IPS-15b (cell line): Measurements from ENCODE around the gene EXOSC10.
"Not testable (repeated sequence)": the region's sequence is repeated elsewhere in the genome, so short reads cannot be mapped to it uniquely, and the experiment has no call there.

Source experiments
- H3K27me3 ChIP-seq: one replicate; pipeline ENCODE4 v1.6.1; 2013; ENCODE audit warnings: low read length; ENCODE audit not compliant: control insufficient read depth, insufficient read depth
- H3K36me3 ChIP-seq: one replicate; pipeline ENCODE4 v1.6.1; 2013; ENCODE audit warnings: low read length; ENCODE audit not compliant: control insufficient read depth, insufficient read depth
- H3K4me1 ChIP-seq: one replicate; pipeline ENCODE4 v1.6.1; 2013; ENCODE audit warnings: mild to moderate bottlenecking, low read length; ENCODE audit not compliant: control insufficient read depth, insufficient read depth
- H3K4me3 ChIP-seq: one replicate; pipeline ENCODE4 v1.5.1; 2013; ENCODE audit warnings: low read depth, low read length
- H3K9ac ChIP-seq: one replicate; pipeline ENCODE4 v1.6.1; 2013; ENCODE audit warnings: low read depth, mild to moderate bottlenecking, low read length
- H3K9me3 ChIP-seq: one replicate; pipeline ENCODE4 v1.6.1; 2013; ENCODE audit warnings: mild to moderate bottlenecking, low read length; ENCODE audit not compliant: control insufficient read depth, insufficient read depth

The EXOSC10 gene

DNA sequence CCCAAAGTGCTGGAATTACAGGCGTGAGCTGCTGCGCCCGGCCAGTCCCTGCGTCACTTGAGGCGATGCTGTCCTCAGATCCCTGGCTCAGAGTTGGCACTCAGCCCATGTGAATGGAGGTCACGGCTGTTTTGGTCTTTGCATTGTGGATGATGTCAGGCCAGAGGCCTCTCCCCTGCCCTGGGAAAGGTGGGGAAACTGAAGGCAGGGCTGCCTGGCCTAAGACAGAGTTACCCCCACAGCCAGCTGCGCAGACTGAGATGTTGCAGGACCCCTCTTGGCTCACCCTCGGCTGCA is 53.5 kb downstream of the EXOSC10 start:
- H3K4me3 ChIP-seq, result no peak overlapping the region
- H3K4me1 ChIP-seq, result no peaks in the 10 kb centered on the region
- H3K9ac ChIP-seq, result no peak overlapping the region
- no peaks in the 10 kb centered on the region for H3K36me3 ChIP-seq
- no peaks in the 10 kb centered on the region for H3K9me3 ChIP-seq
- no peaks in the 10 kb centered on the region for H3K27me3 ChIP-seq

DNA sequence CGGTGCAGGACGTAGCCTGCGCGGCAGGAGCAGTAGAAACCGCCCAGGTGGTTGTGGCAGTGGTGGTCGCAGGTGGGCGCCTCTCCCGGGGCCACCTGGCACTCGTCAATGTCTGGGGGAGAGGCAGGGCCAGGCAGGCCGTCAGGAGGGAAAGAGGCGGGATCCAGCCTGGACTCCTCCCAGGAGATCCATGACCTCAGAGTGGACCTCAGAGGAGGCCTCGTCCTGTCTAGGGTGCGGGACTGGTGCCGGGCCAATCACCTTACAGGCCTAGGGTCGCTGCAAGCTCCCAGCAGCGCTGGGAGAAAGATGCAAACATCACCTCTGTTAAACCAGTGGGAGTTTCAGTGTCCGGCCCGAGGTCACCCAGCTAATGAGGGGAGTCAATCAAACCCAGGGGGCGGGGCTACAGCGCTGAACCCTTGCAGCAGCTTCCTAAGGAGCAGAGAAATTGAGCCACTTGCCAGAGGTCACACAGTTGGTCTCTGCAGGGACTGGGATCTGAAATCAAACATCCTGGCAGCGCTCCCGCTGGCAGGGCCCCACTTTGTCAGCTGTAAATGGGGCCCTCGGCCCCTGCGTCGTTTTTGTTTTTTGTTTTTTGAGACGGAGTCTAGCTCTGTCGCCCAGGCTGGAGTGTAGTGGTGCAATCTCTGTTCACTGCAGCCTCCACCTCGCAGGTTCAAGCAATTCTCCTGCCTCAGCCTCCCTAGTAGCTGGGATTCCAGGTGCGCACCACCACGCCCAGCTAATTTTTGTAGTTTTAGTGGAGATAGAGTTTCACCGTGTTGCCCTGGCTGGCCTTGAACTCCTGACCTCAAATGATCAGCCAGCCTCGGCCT is 54.0 kb downstream of the EXOSC10 start:
- Histone ChIP-seq H3K9ac (no peak overlapping the region), H3K27me3 (no peaks in the 10 kb centered on the region), H3K36me3 (no peaks in the 10 kb centered on the region), H3K4me3 (no peak overlapping the region), H3K4me1 (no peaks in the 10 kb centered on the region), H3K9me3 (no peaks in the 10 kb centered on the region)

DNA sequence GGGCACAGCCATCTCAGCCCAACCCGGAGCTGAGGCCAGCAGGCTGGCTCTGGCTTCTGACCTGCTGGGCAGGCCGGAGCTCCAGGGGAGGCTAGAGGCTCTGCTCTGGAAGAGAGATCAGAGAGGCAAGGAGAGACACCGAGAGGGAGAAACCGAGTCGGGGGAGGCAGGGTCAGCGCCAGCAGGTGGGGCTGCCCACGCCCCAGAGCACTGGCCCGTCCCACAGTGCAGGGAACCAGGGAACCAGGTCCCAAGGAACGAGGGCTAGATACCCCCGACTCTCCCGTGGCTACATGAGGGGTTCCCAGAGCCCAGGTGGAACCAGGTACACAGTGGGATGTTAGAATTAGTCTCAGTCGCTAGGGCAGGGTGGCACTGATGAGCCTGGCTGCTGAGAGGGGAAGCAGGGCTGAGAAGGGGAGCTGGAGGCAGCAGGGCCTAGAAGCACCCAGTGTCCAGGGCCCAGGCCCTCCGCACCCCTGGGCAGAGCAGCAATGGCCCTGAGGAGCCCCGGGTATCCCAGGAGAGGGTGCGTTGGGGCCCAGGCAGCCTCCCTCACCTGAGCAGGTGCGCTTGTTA is 54.7 kb downstream of the EXOSC10 start:
- no peaks in the 10 kb centered on the region for H3K36me3 ChIP-seq
- H3K4me3 ChIP-seq, result no peak overlapping the region
- H3K27me3 ChIP-seq, result no peaks in the 10 kb centered on the region
- H3K9ac ChIP-seq, result no peak overlapping the region
- no peaks in the 10 kb centered on the region for H3K9me3 ChIP-seq
- H3K4me1 ChIP-seq, result no peaks in the 10 kb centered on the region

DNA sequence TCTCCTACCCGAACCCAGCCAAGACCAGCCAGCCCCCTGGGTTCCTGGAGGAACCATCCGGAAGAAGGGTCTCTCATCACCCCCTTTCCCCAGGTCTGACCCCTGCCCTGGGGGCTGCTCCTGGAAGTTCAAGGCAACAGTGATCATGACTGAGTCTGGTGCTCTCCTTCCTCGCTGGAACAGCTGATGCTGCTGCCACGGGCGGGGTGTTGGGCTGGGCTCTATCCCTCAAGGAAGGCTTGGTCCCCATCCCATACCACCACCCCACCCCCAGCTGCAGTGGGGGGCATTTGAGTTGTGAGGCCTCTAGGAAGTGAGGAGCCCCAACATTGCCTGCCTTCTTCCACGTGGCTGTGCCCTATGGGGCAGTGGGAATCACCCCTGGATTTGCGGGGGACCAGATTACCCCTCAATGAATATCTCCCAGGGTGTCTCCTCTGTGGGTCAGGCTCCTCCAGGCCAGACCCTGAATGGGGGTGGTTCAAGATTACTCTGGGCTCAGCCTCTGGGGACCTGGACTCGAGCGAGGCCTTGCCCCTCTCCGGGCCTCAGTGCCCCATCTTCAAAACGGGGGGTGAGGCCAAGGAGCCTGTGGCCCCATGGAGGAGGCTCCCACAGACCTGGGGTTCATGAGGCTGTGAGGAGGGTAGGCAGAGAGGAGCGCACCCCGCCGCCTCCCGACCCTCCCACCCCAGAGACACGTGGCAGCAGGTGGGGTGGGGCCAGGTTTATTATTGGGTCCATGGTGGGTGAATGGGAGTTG is 55.4 kb downstream of the EXOSC10 start:
- H3K4me1 ChIP-seq, result no peaks in the 10 kb centered on the region
- H3K27me3 ChIP-seq, result no peaks in the 10 kb centered on the region
- H3K4me3 ChIP-seq, result no peak overlapping the region
- no peak overlapping the region for H3K9ac ChIP-seq
- no peaks in the 10 kb centered on the region for H3K9me3 ChIP-seq
- H3K36me3 ChIP-seq, result no peaks in the 10 kb centered on the region

DNA sequence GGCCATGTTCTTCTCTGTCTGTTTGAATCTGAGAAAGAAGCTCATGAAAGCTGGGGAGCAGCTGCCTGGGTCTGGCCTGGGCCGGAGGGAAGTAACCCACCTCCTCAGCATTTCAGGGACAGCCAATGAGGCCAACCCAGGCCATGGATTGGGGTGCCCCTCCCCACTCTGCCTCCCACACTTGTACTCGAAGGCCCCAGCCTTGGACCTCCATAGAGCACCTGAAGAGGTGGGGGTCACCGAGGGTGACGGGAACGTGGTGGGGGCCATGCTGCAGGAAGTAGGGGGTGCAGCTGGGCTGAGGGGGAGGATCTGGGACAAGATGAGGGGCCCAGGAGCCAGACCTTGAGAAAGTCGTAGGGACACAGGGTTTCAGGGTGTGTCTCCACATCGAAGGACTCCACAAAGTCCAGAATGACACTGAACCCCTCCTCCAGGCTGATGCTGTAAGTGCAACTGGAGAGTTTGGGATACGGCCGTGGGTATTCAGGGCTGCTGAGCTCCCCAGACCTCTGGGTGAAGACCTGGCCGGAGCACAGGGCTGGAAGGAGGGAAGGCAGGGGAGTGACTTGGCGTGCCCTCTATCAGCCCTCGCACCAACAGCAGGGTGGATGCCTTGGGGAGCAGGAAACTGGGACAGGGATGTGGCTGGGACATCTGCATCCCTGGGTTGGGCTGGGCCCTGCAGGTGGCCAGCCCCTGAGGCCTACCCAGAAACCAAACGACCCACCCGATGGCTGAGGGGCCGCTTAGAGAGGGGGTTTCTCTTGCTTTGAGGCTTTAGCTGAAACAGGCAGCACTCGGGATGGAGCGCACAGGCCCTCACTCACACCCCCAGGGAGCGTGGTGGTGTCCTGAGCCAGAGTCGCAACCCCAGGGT is 56.4 kb downstream of the EXOSC10 start:
- Histone ChIP-seq H3K4me1 (no peaks in the 10 kb centered on the region), H3K27me3 (peaks cover 2% of the 10 kb centered on the region), H3K36me3 (no peaks in the 10 kb centered on the region), H3K4me3 (no peak overlapping the region), H3K9ac (no peak overlapping the region), H3K9me3 (no peaks in the 10 kb centered on the region)

DNA sequence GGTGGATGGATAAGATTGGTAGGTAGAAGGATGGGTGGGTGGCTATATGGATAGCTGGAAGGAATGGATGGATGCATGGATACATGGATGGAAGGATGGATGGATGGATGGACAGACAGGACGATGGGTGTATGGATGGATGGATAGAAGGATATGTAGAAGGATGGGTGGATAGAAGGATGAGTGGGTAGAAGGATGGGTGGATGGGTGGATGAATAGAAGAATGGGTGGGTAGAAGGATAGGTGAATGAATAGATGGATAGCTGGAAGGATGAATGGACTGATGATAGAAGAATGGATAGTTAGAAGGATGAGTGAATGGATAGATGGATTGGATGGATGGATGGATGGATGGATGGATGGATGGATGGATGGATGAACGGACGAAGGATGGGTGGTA is 57.6 kb downstream of the EXOSC10 start:
- Histone ChIP-seq H3K4me3 (no peak overlapping the region), H3K36me3 (no peaks in the 10 kb centered on the region), H3K9ac (no peak overlapping the region), H3K9me3 (no peaks in the 10 kb centered on the region), H3K4me1 (no peaks in the 10 kb centered on the region), H3K27me3 (peaks cover 2% of the 10 kb centered on the region)

DNA sequence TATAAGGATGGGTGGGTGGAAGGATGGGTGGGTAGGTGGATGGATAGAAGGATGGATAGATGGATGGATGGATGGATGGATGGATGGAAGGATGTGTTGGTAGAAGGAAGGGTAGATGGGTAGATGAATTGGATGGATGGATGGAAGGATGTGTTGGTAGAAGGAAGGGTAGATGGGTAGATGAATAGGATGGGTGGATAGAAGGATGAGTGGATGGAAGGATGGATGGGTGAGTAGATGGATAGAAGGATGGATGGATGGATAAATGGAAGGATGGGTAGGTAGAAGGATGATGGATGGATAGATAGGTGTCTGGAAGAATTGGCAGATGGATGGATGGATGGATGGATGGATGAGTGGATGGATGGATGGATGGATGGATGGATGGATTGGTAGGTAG is 58.6 kb downstream of the EXOSC10 start:
- no peak overlapping the region for H3K4me3 ChIP-seq
- H3K9me3 ChIP-seq, result no peaks in the 10 kb centered on the region
- H3K9ac ChIP-seq, result no peak overlapping the region
- H3K27me3 ChIP-seq, result peaks cover 2% of the 10 kb centered on the region
- no peaks in the 10 kb centered on the region for H3K4me1 ChIP-seq
- no peaks in the 10 kb centered on the region for H3K36me3 ChIP-seq

DNA sequence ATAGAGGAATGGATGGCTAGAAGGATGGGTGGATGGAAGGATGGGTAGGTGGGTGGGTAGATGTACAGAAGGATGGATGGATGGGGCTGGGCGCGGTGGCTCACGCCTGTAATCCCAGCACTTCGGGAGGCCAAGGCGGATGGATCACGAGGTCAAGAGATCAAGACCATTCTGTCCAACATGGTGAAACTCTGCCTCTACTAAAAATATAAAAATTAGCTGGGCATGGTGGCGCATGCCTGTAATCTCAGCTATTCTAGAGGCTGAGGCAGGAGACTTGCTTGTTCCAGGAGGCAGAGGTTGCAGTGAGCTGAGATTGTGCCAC is 59.6 kb downstream of the EXOSC10 start:
- H3K4me1 ChIP-seq, H3K27me3 ChIP-seq, H3K4me3 ChIP-seq, H3K9ac ChIP-seq, H3K36me3 ChIP-seq, H3K9me3 ChIP-seq: not testable (repeated sequence)

DNA sequence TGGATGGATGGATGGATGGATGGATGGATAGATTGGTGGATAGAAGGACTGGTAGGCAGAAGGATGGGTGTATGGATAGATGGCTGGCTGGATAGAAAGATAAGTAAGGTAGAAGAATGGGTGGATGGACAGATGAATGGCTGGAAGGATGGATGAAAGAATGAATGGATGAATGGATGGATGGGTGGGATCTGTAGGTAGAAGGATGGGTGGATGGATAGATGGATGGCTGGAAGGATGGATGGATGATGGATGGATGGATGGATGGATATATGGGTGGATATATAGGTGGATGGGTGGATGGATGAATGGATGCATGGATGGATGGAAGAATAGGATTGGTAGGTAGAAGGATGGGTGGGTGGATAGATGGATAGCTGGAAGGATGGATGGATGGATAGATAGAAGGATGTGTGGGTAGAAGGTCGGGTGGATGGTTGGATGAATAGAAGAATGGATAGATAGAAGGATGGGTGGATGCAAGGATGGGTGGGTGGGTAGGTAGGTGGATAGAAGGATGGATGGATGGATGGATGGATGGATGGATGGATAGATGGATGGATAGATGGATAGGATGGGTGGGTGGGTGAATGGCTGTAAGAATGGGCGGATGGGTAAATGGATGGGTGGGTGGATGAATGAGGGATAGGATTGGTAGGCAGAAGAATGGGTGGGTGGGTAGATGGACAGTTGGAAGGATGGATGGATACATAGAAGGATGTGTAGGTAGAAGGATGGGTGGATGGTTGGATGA is 60.1 kb downstream of the EXOSC10 start:
- Histone ChIP-seq H3K27me3 (peaks cover 2% of the 10 kb centered on the region), H3K4me1 (no peaks in the 10 kb centered on the region), H3K4me3 (no peak overlapping the region), H3K36me3 (no peaks in the 10 kb centered on the region), H3K9me3 (no peaks in the 10 kb centered on the region), H3K9ac (peak overlapping the region; percentile 16)

DNA sequence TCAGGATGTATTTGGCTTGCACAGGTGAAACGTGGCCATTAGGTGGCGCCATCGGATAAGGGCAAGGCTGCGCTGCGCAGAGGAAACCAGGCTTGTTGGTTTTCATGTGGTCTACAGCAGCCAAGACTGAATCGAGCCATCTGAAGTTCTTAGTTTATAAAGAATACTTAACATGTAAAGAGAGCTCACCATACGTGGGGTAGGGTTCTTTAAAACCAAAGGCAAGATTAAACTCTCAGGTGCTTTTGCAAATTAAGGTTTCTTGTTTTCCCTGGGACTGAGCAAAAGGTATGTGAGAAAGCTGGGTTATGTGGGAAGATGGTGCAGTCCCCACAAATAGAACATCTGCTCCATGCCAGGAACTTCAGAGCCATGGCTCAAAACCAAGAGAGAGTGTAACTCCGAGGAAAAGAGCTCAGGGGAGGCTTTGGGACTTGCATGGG is 61.9 kb downstream of the EXOSC10 start:
- H3K36me3 ChIP-seq, result no peaks in the 10 kb centered on the region
- H3K4me3 ChIP-seq, result no peak overlapping the region
- H3K4me1 ChIP-seq, result no peaks in the 10 kb centered on the region
- peak overlapping the region; percentile 17 for H3K9ac ChIP-seq
- no peaks in the 10 kb centered on the region for H3K9me3 ChIP-seq
- H3K27me3 ChIP-seq, result peaks cover 2% of the 10 kb centered on the region
